RWPE1 (cell line): ENCODE data around the gene TIMM29.
A peak's percentile ranks its signal among the peaks of the same experiment; 100 is the strongest.

Experiments used
- CTCF ChIA-PET: fragments of 350-600 bp; sonication (Branson Sonifier 250); formaldehyde crosslinking; extraction: SDS; loops from one replicate; lab custom pipeline; 2021; lab: Yijun Ruan, JAX
- POLR2A ChIA-PET: fragments of 400-600 bp; formaldehyde crosslinking; extraction: SDS; loops from one replicate; lab custom pipeline; 2020; ENCODE audit warnings: antibody characterized with exemption; ENCODE audit not compliant: low non-redundant PET; lab: Yijun Ruan, JAX
- DNase-seq: peaks from one replicate; pipeline ENCODE4 v3.0.0; 2012; ENCODE audit warnings: low spot score
- H3K27ac ChIP-seq: fragments of 450-650 bp; 2 replicates; pipeline ENCODE4 v1.5.1; 2017
- CTCF ChIP-seq: fragments of 450-650 bp; conservative IDR thresholded peaks from 2 replicates; pipeline ENCODE4 v1.5.1; 2017; ENCODE audit warnings: low read depth, mild to moderate bottlenecking

Gene TIMM29

GRCh38 chr19:10921910-10922637 lies 6.5 kb upstream of the TIMM29 start:
- POLR2A ChIA-PET = interaction anchor here (0.5 kb wide), 1 partner anchor 404 kb away, joined by 3 read pairs; no protein-coding TSS in a partner anchor
- TF ChIP-seq CTCF = no peak
- no peak for DNase-seq
- peak overlapping the region; percentile 52 for H3K27ac ChIP-seq
- CTCF ChIA-PET = interaction anchor here (0.7 kb wide), 1 partner anchor 12 kb away, joined by 3 read pairs; no protein-coding TSS in a partner anchor

GRCh38 chr19:10922638-10923014 lies 6.0 kb upstream of the TIMM29 start:
- peak overlapping the region; percentile 52 for H3K27ac ChIP-seq
- no peak for TF ChIP-seq CTCF
- POLR2A ChIA-PET = no interaction called here
- no peak for DNase-seq
- CTCF ChIA-PET = interaction anchor here (0.7 kb wide), 1 partner anchor 12 kb away, joined by 3 read pairs; no protein-coding TSS in a partner anchor

- H3K27ac ChIP-seq = peak overlapping the region; percentile 52
- ChIA-PET POLR2A (no interaction called here), CTCF (interaction anchor here (1.4 kb wide), 1 partner anchor 52 kb away, joined by 4 read pairs; no protein-coding TSS in a partner anchor)
- no peak for TF ChIP-seq CTCF
- no peak for DNase-seq
Observed at GRCh38 chr19:10923260-10924112, 5.1 kb upstream of the TIMM29 start.

GRCh38 chr19:10924597-10924996 lies 4.0 kb upstream of the TIMM29 start:
- ChIA-PET CTCF (interaction anchor here (0.6 to 1.4 kb wide), 2 partner anchors 54 to 128 kb away, joined by 4 to 5 read pairs; no protein-coding TSS in a partner anchor), POLR2A (no interaction called here)
- no peak for TF ChIP-seq CTCF
- H3K27ac ChIP-seq = peak overlapping the region; percentile 52
- no peak for DNase-seq

- no peak for TF ChIP-seq CTCF
- H3K27ac ChIP-seq = peak overlapping the region; percentile 81
- ChIA-PET POLR2A (interaction anchor here (1.1 kb wide), 1 partner anchor 57 kb away, joined by 5 read pairs; no protein-coding TSS in a partner anchor), CTCF (interaction anchor here (1.3 kb wide), 1 partner anchor 57 kb away, joined by 4 read pairs; no protein-coding TSS in a partner anchor)
- DNase-seq = no peak
Observed at GRCh38 chr19:10927730-10928562, 665 bp upstream of the TIMM29 start.
